ENCODE measurements around the gene NKX6-2. TPM values are rescaled to one million over a fixed set of nuclear protein-coding genes. Genes with fewer than 3 reads are reported as not detected.

The NKX6-2 gene
- total RNA-seq, 1 donor from 2014 or later: not detected

GRCh38 chr10:132742167-132742836 lies 43.6 kb downstream of the NKX6-2 start:
- H3K27ac ChIP-seq (ENCODE audit: low read depth, low read length): no peak overlapping the region

DNA sequence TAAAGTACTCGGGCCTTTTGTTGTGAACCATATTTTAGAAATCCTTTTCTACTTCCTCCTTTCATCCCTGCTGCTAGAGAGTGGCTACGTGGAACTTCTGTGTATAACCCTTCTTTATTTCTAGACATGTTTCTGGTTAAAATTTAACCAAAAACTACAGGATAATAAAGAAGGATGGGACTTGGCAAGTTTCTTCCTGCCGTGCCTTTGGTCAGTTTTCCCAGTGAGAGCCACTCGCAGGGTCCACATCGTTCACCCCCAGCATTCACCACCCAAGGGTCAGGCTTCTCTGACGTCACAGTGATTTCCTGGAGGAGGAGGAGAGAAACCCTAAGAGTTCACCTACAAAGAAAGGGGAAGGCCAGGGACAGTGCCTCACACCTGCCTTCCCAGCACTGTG lies 45.4 kb downstream of the NKX6-2 start:
- peaks cover 30% of the 10 kb centered on the region for H4K20me1 ChIP-seq (ENCODE audit: insufficient read depth, low read length)
- no peak for TF ChIP-seq EZH2 (IDR thresholded peaks at IDR 0.05; ENCODE audit: insufficient read depth, low read length)
- no peak for TF ChIP-seq CTCF (IDR thresholded peaks at IDR 0.05; ENCODE audit: insufficient read depth, low read depth, low read length)
- Mint-ChIP-seq H3K4me3 (ENCODE audit: unreplicated experiment) (no peak overlapping the region), H3K27me3 (ENCODE audit: low read depth, unreplicated experiment) (peaks cover 2% of the 10 kb centered on the region), H3K4me1 (ENCODE audit: low read depth, unreplicated experiment) (peaks cover 16% of the 10 kb centered on the region), H3K27ac (ENCODE audit: unreplicated experiment) (no peak overlapping the region), H3K36me3 (ENCODE audit: low read depth, unreplicated experiment) (peaks cover 11% of the 10 kb centered on the region), H3K9me3 (ENCODE audit: unreplicated experiment) (no peaks in the 10 kb centered on the region)
- H3K27me3 ChIP-seq (ENCODE audit: insufficient read depth, low read length): no peaks in the 10 kb centered on the region
- H3K4me3 ChIP-seq (ENCODE audit: insufficient read depth, low read depth, low read length): no peak overlapping the region
- FAIRE-seq (no peak), DNase-seq (ENCODE audit: low read depth) (no peak)
- no peak overlapping the region for H3K27ac ChIP-seq (ENCODE audit: low read depth, low read length)
- H3K79me2 ChIP-seq (ENCODE audit: insufficient read depth, low read length): no peaks in the 10 kb centered on the region
- H3K9me3 ChIP-seq (ENCODE audit: insufficient read depth, low read depth, low read length): no peaks in the 10 kb centered on the region
- no peak overlapping the region for H3K4me2 ChIP-seq (ENCODE audit: low read length)
- H3K9ac ChIP-seq (ENCODE audit: low read length): no peak overlapping the region
- no peak overlapping the region for H2AFZ ChIP-seq (ENCODE audit: low read depth, low read length)
- H3K4me1 ChIP-seq (ENCODE audit: insufficient read depth, low read length): peaks cover 28% of the 10 kb centered on the region
- no peaks in the 10 kb centered on the region for H3K36me3 ChIP-seq (ENCODE audit: insufficient read depth, low read length)

More at GRCh38 chr10:132742167-132742836, 43.6 kb downstream of the NKX6-2 start:
- Histone ChIP-seq H3K9ac (ENCODE audit: low read length) (peak overlapping the region; percentile 22), H3K4me1 (ENCODE audit: insufficient read depth, low read length) (peaks cover 28% of the 10 kb centered on the region), H3K27me3 (ENCODE audit: insufficient read depth, low read length) (no peaks in the 10 kb centered on the region), H3K79me2 (ENCODE audit: insufficient read depth, low read length) (no peaks in the 10 kb centered on the region), H3K4me3 (ENCODE audit: insufficient read depth, low read depth, low read length) (no peak overlapping the region), H4K20me1 (ENCODE audit: insufficient read depth, low read length) (peaks cover 26% of the 10 kb centered on the region), H3K4me2 (ENCODE audit: low read length) (peak overlapping the region; percentile 51), H3K36me3 (ENCODE audit: insufficient read depth, low read length) (no peaks in the 10 kb centered on the region), H2AFZ (ENCODE audit: low read depth, low read length) (no peak overlapping the region), H3K9me3 (ENCODE audit: insufficient read depth, low read depth, low read length) (no peaks in the 10 kb centered on the region)
- DNase-seq (ENCODE audit: low read depth) (no peak), FAIRE-seq (no peak)
- Mint-ChIP-seq H3K36me3 (ENCODE audit: low read depth, unreplicated experiment) (peaks cover 11% of the 10 kb centered on the region), H3K4me1 (ENCODE audit: low read depth, unreplicated experiment) (peaks cover 16% of the 10 kb centered on the region), H3K27ac (ENCODE audit: unreplicated experiment) (no peak overlapping the region), H3K4me3 (ENCODE audit: unreplicated experiment) (no peak overlapping the region), H3K9me3 (ENCODE audit: unreplicated experiment) (no peaks in the 10 kb centered on the region), H3K27me3 (ENCODE audit: low read depth, unreplicated experiment) (no peaks in the 10 kb centered on the region)
- TF ChIP-seq EZH2 (IDR thresholded peaks at IDR 0.05; ENCODE audit: insufficient read depth, low read length) (no peak), CTCF (IDR thresholded peaks at IDR 0.05; ENCODE audit: insufficient read depth, low read depth, low read length) (no peak)

DNA sequence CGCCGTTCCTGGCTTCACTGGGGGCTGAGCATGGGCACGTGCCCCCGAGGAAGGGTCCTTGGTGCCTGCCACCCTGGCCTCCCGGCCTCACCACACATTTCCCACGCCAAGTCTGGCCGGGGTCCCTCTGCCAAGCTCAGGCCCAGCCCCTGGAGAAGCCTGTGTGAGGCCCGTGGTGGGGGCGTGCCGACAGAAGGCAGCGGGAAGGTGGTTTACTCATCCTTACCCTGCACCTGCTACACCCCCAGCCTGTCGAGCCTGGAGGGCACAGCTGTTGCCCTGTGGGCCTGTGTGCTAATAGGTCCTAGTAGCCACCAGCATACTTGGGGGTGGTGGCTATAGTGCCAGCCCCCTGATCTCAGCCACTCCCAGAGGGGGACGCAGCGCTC lies 46.7 kb downstream of the NKX6-2 start:
- Mint-ChIP-seq H3K36me3 (ENCODE audit: low read depth, unreplicated experiment) (peaks cover 10% of the 10 kb centered on the region), H3K27ac (ENCODE audit: unreplicated experiment) (no peak overlapping the region), H3K27me3 (ENCODE audit: low read depth, unreplicated experiment) (peaks cover 2% of the 10 kb centered on the region), H3K4me3 (ENCODE audit: unreplicated experiment) (no peak overlapping the region), H3K4me1 (ENCODE audit: low read depth, unreplicated experiment) (peaks cover 14% of the 10 kb centered on the region), H3K9me3 (ENCODE audit: unreplicated experiment) (no peaks in the 10 kb centered on the region)
- no peaks in the 10 kb centered on the region for H3K27me3 ChIP-seq (ENCODE audit: insufficient read depth, low read length)
- no peak for DNase-seq (ENCODE audit: low read depth)
- peaks cover 23% of the 10 kb centered on the region for H3K4me1 ChIP-seq (ENCODE audit: insufficient read depth, low read length)
- H3K9me3 ChIP-seq (ENCODE audit: insufficient read depth, low read depth, low read length): no peaks in the 10 kb centered on the region
- H3K4me3 ChIP-seq (ENCODE audit: insufficient read depth, low read depth, low read length): no peak overlapping the region
- no peak overlapping the region for H2AFZ ChIP-seq (ENCODE audit: low read depth, low read length)
- peaks cover 37% of the 10 kb centered on the region for H4K20me1 ChIP-seq (ENCODE audit: insufficient read depth, low read length)
- no peak for FAIRE-seq
- H3K36me3 ChIP-seq (ENCODE audit: insufficient read depth, low read length): peaks cover 2% of the 10 kb centered on the region
- TF ChIP-seq CTCF (IDR thresholded peaks at IDR 0.05; ENCODE audit: insufficient read depth, low read depth, low read length) (no peak), EZH2 (IDR thresholded peaks at IDR 0.05; ENCODE audit: insufficient read depth, low read length) (no peak)
- H3K79me2 ChIP-seq (ENCODE audit: insufficient read depth, low read length): no peaks in the 10 kb centered on the region
- H3K4me2 ChIP-seq (ENCODE audit: low read length): no peak overlapping the region
- no peak overlapping the region for H3K27ac ChIP-seq (ENCODE audit: low read depth, low read length)
- H3K9ac ChIP-seq (ENCODE audit: low read length): no peak overlapping the region
